OCI-M1 (cell line): Measurements from ENCODE around the gene ADGRG1.

ENCODE experiments used
- DNase-seq: peaks from one replicate; lab custom pipeline; 2025; lab: John Stamatoyannopoulos, UW

Gene ADGRG1

GRCh38 chr16:57635266-57636097, 7.1 kb downstream of the ADGRG1 start:
- DNase-seq: no peak

DNA sequence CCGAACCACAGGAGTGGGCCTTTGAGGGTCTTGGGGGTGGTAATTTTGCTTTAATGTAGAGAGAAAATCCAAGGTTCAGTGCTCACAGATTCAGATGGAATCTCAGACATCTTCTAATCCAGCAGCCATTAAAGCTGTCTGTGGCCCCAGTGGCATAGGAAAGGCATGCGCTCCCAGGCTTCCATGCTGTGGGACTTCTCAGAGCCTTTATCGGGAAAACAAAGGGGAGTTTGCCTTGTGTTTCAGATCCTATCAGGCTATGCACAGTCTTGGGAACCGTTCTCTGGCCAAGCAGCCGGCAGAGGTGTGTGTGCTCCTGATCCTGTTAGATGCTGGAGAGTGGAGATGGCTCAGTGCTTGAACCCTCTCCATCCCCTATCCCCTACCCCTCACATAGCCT, 7.8 kb downstream of the ADGRG1 start:
- DNase-seq: no peak

DNA sequence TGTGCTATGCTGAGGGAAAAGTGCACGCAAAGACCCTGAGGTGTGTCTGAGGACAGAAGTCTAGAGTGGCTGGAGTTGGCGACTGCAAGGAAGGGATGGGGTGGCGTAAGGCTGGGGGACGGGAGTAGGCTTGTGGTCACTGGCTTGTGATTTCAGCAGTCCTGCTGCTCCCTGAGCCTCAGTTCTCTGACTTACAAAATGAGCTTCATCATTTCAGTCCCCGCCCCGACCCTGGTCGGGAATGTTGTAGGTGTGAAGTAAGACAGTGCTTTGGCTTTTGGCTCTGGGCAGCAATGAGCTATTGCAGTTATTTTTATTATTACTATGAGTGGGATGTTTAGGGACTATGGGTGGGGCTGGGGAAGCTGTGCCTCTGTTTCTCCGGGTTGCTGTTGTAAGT, 8.6 kb downstream of the ADGRG1 start:
- no peak for DNase-seq

DNA sequence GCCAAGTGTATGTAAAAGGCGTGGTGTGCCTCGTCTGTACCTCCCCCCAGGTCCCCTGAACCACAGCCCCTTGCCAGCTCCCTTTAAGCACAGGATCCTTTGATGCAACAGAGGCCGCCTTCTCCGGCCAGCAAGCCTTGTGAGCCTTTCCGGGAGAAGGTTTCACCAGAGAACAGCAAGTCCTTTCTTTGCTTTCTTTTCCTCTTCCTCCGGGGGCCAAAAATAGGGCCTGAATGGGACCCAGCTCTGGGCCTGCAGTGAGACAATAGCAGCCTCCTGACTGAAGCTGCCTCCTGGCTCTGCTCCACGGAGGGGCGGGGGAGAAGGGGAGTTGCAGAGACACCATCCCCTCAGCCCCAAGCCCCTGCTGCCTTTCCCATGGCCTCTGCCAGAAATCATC, 9.0 kb downstream of the ADGRG1 start:
- no peak for DNase-seq

GRCh38 chr16:57637965-57638364, 9.5 kb downstream of the ADGRG1 start:
- no peak for DNase-seq

- no peak for DNase-seq
Measured at GRCh38 chr16:57638381-57638780, 10.0 kb downstream of the ADGRG1 start.

DNA sequence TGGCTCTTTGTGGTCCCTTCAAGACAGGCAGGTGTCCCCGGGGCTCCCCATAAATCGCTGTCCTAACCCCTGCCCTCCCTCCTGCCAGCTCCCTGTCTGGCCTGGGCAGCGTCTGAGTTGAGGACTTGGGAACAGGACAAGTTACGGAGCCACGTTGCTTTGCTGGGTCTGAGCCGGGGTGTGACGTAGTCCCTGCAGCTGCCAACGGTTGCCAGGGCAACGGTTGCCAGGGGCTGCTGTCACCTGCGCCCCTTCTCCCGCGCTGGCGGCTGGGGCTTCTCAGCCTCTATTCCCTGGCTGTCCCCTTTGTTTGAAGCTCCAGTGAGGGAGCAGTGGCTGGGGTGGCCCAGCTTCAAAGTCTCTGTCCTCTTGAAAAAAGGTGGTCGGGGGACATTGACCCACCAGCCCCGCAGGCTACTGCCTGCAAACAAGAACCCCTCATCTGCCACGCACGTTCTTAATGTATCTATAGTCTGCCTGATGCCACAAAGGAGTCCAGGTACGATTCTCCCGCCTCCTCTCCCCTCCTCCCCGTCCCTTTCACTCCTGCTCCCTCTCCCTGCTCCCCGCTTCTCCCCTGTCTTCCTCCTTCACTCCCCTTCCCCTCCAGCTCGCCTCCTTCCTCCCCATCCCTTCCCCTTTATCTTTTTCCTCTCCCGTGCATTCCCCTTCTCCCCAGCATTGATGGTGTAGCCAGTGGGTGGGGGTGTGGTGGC, 10.9 kb downstream of the ADGRG1 start:
- DNase-seq: no peak

DNA sequence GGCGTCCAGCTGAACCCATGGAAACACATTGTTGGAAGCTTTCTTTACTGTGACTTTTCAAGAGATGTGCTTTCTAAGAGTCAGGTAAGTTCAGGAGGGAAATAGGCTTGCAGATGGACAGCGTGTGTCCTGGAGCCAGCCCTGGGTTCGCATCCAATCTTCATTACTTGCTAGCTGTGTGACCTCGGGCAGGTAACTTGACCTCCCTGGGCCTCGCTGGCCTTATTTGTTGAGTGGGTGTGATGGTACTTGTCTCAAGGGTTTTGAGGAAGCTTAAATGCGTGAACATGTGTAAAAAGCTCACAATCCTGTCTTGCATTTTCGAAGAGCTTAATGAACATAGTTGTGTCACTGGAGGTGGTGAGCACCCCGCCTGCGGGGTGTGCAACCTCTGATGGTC, 11.8 kb downstream of the ADGRG1 start:
- no peak for DNase-seq

- DNase-seq: peak; percentile 9
Measured at GRCh38 chr16:57640612-57641011, 12.2 kb downstream of the ADGRG1 start.

DNA sequence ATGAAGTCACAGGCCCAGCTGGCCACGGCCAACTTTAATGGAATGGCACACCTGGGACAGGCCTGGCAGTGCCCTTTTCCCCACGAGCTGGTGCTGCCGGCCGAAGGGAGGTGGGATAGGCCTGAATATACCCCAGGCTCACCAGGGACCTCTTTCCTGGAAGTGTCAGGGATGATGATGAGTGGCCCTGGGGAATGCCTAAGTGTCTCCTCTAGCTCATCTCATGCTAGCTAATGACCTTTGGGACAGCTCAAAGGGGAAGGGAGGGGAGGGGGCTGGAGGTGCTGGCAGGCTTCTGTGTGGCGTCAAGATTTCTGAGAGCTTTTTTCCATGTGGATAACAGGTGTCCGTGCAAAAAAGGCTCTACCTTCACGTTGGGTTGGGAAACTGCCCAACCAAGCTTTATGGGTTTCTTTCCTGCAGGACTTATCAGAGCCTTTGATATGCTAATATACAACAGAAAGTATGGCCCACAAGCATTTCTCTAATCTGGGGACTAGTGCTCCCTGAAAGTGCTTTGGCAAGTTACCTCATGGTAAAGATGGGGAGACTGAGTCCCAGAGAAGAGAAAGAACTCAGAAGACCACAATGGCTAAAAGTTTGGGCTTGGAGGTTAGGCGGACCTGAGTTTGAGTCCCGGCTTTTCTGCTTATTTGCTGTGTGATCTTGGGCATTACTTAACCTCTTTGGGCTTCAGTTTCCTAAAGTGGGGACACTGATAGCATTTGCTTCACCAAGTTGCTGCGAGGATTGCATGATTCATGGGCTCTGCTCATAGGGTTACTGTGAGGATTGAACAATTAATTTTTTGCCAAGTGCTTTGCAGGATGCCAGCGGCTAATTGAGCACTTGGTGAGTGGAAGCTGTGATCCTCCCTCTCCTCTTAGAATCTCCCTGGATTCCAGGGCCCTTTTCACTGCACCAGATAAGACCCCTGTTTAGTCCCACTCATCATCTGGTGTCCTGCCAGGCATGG, 14.0 kb downstream of the ADGRG1 start:
- no peak for DNase-seq

GRCh38 chr16:57643147-57643874, 14.9 kb downstream of the ADGRG1 start:
- no peak for DNase-seq

DNA sequence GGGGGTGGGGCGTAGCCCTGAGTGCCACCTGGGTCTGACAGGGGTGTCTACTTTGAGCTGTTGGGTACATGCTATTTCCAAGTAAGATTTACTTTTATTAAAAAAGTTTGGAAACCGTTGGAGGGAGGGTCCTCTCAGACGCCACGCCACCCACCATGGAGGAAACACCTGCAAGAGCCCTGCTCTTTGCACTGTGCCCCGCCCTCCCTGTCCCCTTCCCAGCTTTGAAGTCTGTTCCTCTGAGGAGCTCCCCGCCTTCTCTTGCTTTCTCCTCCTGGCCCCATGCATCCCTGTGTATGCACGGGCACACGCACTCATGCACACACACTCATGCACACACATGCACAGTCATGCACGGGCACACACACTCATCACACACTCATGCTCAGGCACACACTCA, 15.5 kb downstream of the ADGRG1 start:
- no peak for DNase-seq

- DNase-seq: no peak
Measured at GRCh38 chr16:57644383-57645014, 16.1 kb downstream of the ADGRG1 start.

DNA sequence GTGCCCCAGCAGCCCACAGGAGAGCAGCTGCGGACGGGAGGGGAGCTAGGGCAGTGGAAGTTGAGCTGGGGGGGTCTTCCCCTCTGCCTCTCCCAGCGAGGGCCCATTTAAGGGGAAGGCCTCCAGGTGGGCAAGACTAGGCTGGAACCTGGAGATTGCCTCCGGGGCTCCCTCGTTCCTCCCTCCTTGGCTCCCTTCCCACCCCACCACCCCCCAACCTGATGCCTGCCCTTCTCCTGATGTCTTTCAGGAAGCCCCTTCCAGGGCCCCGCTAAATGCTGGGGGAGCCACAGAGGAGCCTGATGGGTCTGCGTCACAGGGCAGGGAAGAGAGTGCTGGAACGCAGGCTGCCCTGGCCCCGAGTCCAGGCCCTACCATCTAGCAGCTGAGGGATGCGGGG, 16.7 kb downstream of the ADGRG1 start:
- DNase-seq: no peak

DNA sequence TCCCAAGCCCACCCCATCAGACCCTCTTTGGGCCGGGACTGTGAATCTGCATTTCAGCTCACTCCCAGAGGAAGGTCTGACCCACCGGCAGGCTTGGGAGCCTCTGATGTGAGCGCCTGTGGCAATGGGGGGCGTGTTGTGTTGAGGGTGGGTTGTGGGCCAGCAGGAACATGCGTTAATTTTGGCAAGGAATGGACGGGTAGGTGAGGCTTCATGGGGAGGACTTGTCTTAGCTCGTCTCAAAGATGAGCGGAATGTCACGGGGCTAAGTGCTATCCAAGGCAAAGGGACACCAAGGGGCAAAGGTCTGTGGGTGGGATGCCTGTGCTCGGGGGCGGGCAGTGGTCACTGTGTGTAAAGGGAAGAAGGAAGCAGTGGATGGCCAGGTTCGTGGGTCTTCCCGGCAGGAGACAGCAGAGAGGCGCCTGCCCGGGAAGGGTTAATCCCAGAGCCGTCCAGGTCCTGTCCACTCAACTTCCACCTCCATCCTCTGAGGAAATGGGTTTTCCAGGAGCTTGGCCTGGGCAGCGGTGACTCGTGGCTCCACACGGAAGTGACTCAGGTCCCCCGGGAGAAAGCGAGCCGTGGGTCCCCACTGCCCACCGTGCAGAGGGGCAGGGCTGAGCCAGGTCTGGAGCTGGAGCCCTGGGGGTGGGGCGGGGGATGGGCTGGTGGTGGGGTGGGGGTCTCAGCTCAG, 17.4 kb downstream of the ADGRG1 start:
- DNase-seq: no peak

DNA sequence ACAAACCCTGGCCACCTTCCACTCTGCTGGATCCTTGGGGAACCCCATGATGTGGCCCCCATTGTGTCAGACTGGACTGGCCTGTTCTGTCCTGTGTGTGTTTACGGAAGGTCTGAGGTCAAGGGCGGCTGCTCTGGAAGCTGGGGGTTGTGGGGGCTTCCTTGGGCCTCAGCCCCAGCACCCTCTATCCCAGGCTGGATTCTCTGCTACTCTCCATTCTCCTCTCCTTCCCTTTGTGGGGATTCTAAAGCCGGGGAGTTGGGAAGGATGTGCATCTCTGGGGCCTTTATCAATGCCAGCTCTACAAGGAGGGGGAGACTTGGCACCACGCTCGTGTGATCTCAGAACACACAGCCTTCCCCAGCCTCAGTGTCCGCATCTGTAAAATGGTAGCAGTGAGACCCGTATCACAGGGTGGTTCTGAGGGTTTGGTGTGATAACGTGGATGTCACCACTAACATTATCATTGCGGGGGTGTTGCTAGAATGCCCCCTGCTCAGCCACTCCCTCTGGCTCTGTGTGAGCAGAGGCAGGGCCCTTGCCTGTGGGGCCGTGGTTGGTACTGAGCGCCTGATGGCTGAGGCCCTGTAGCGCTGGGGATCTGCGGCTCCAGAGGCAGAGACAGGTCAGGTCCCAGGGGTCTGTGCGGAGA, 18.1 kb downstream of the ADGRG1 start:
- no peak for DNase-seq

GRCh38 chr16:57647136-57647875, 18.9 kb downstream of the ADGRG1 start:
- no peak for DNase-seq

DNA sequence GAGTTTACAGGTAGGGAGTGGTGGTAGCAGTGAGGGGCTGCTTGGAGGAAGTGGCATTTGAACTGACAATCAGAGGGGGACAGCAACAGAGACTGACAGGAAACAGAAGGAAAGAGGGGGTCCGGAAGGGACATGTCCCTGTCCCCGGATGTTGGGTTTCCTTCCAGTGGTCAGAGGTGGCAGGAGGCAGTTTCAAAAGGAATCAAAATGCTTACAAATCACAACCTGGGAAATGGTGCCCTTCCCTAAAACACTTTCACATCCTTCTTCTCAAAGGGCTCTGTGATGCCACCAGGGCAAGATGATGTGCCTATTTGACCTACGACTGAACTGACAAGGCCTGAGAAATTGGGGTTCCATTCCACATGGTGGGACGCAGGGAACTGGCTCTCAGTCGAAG, 19.7 kb downstream of the ADGRG1 start:
- DNase-seq: no peak
